Measurements from ENCODE around the gene PAK6. TPM values are rescaled to one million over a fixed set of nuclear protein-coding genes. Genes with fewer than 3 reads are reported as not detected.

Gene PAK6
- total RNA-seq, 3 donors from 2014 or later = 0.28 to 0.84 (median 0.76) TPM

- no peak overlapping the region for H3K4me3 Mint-ChIP-seq
- no peaks in the 10 kb centered on the region for H3K9me3 Mint-ChIP-seq
- H3K4me1 Mint-ChIP-seq (ENCODE audit: low read depth) = no peaks in the 10 kb centered on the region
- ATAC-seq (no peak), DNase-seq (no peak)
- no peaks in the 10 kb centered on the region for H3K36me3 Mint-ChIP-seq (ENCODE audit: insufficient read depth)
- H3K27me3 Mint-ChIP-seq (ENCODE audit: low read depth) = peaks cover 11% of the 10 kb centered on the region
Measured at GRCh38 chr15:40247406-40247971, 8.6 kb downstream of the PAK6 start.

- Mint-ChIP-seq H3K27me3 (ENCODE audit: low read depth) (peaks cover 15% of the 10 kb centered on the region), H3K36me3 (ENCODE audit: insufficient read depth) (no peaks in the 10 kb centered on the region), H3K4me3 (no peak overlapping the region), H3K4me1 (ENCODE audit: low read depth) (peaks cover 4% of the 10 kb centered on the region), H3K9me3 (no peaks in the 10 kb centered on the region)
- ATAC-seq (no peak), DNase-seq (no peak)
Measured at GRCh38 chr15:40248006-40248783, 9.3 kb downstream of the PAK6 start.

GRCh38 chr15:40249477-40250303, 10.8 kb downstream of the PAK6 start:
- ATAC-seq (no peak), DNase-seq (no peak)
- Mint-ChIP-seq H3K36me3 (ENCODE audit: insufficient read depth) (no peaks in the 10 kb centered on the region), H3K4me3 (no peak overlapping the region), H3K9me3 (no peaks in the 10 kb centered on the region), H3K4me1 (ENCODE audit: low read depth) (peaks cover 8% of the 10 kb centered on the region), H3K27me3 (ENCODE audit: low read depth) (peaks cover 28% of the 10 kb centered on the region)

GRCh38 chr15:40250304-40250656, 11.4 kb downstream of the PAK6 start:
- no peak for ATAC-seq
- H3K9me3 Mint-ChIP-seq = no peaks in the 10 kb centered on the region

GRCh38 chr15:40250771-40251483, 12.1 kb downstream of the PAK6 start:
- H3K4me1 Mint-ChIP-seq (ENCODE audit: low read depth) = peaks cover 8% of the 10 kb centered on the region
- H3K9me3 Mint-ChIP-seq = no peaks in the 10 kb centered on the region
- H3K27me3 Mint-ChIP-seq (ENCODE audit: low read depth) = peaks cover 37% of the 10 kb centered on the region
- no peaks in the 10 kb centered on the region for H3K36me3 Mint-ChIP-seq (ENCODE audit: insufficient read depth)
- DNase-seq (no peak), ATAC-seq (no peak)
- H3K4me3 Mint-ChIP-seq = no peak overlapping the region

More at GRCh38 chr15:40250304-40250656, 11.4 kb downstream of the PAK6 start:
- no peaks in the 10 kb centered on the region for H3K36me3 Mint-ChIP-seq (ENCODE audit: insufficient read depth)
- peaks cover 8% of the 10 kb centered on the region for H3K4me1 Mint-ChIP-seq (ENCODE audit: low read depth)
- peaks cover 34% of the 10 kb centered on the region for H3K27me3 Mint-ChIP-seq (ENCODE audit: low read depth)
- no peak for DNase-seq
- H3K4me3 Mint-ChIP-seq = no peak overlapping the region

GRCh38 chr15:40251486-40252140, 12.8 kb downstream of the PAK6 start:
- ATAC-seq = no peak
- Mint-ChIP-seq H3K9me3 (no peaks in the 10 kb centered on the region), H3K4me1 (ENCODE audit: low read depth) (peaks cover 9% of the 10 kb centered on the region), H3K4me3 (peak overlapping the region; percentile 42), H3K27me3 (ENCODE audit: low read depth) (peaks cover 37% of the 10 kb centered on the region), H3K36me3 (ENCODE audit: insufficient read depth) (no peaks in the 10 kb centered on the region)
- DNase-seq = no peak

- Mint-ChIP-seq H3K4me1 (ENCODE audit: low read depth) (peaks cover 9% of the 10 kb centered on the region), H3K9me3 (no peaks in the 10 kb centered on the region), H3K4me3 (no peak overlapping the region), H3K36me3 (ENCODE audit: insufficient read depth) (no peaks in the 10 kb centered on the region), H3K27me3 (ENCODE audit: low read depth) (peaks cover 37% of the 10 kb centered on the region)
- DNase-seq (no peak), ATAC-seq (no peak)
Measured at GRCh38 chr15:40252141-40252437, 13.2 kb downstream of the PAK6 start.

GRCh38 chr15:40252438-40253166, 13.7 kb downstream of the PAK6 start:
- Mint-ChIP-seq H3K4me1 (ENCODE audit: low read depth) (peaks cover 9% of the 10 kb centered on the region), H3K36me3 (ENCODE audit: insufficient read depth) (no peaks in the 10 kb centered on the region), H3K27me3 (ENCODE audit: low read depth) (peaks cover 37% of the 10 kb centered on the region), H3K4me3 (peak overlapping the region; percentile 69), H3K9me3 (no peaks in the 10 kb centered on the region)
- DNase-seq = no peak
- peak; percentile 51 to 72 for ATAC-seq

- ATAC-seq (peak; percentile 28 to 45), DNase-seq (no peak)
- Mint-ChIP-seq H3K9me3 (no peaks in the 10 kb centered on the region), H3K4me1 (ENCODE audit: low read depth) (peaks cover 9% of the 10 kb centered on the region), H3K4me3 (peak overlapping the region; percentile 69), H3K27me3 (ENCODE audit: low read depth) (peaks cover 37% of the 10 kb centered on the region), H3K36me3 (ENCODE audit: insufficient read depth) (no peaks in the 10 kb centered on the region)
Measured at GRCh38 chr15:40253167-40253790, 14.4 kb downstream of the PAK6 start.

GRCh38 chr15:40254452-40254851, 15.6 kb downstream of the PAK6 start:
- DNase-seq = no peak
- peaks cover 39% of the 10 kb centered on the region for H3K27me3 Mint-ChIP-seq (ENCODE audit: low read depth)
- ATAC-seq = no peak
- H3K9me3 Mint-ChIP-seq = no peaks in the 10 kb centered on the region
- H3K36me3 Mint-ChIP-seq (ENCODE audit: insufficient read depth) = no peaks in the 10 kb centered on the region
- peaks cover 9% of the 10 kb centered on the region for H3K4me1 Mint-ChIP-seq (ENCODE audit: low read depth)
- no peak overlapping the region for H3K4me3 Mint-ChIP-seq

- ATAC-seq (no peak), DNase-seq (no peak)
- Mint-ChIP-seq H3K27me3 (ENCODE audit: low read depth) (peaks cover 39% of the 10 kb centered on the region), H3K36me3 (ENCODE audit: insufficient read depth) (no peaks in the 10 kb centered on the region), H3K4me1 (ENCODE audit: low read depth) (peaks cover 9% of the 10 kb centered on the region), H3K4me3 (no peak overlapping the region), H3K9me3 (no peaks in the 10 kb centered on the region)
Measured at GRCh38 chr15:40255033-40255432, 16.2 kb downstream of the PAK6 start.

- Mint-ChIP-seq H3K4me3 (no peak overlapping the region), H3K36me3 (ENCODE audit: insufficient read depth) (no peaks in the 10 kb centered on the region), H3K4me1 (ENCODE audit: low read depth) (peaks cover 9% of the 10 kb centered on the region), H3K27me3 (ENCODE audit: low read depth) (peaks cover 30% of the 10 kb centered on the region), H3K9me3 (no peaks in the 10 kb centered on the region)
- no peak for DNase-seq
- ATAC-seq = peak in 1 of 2 donors; percentile 33
Measured at GRCh38 chr15:40256638-40257235, 17.9 kb downstream of the PAK6 start.

Measured in activated T-cell treated with anti-CD3 and anti-CD28 coated beads, Interleukin-2, amount 50 U/mL, for 4 hours (primary cell).